ENCODE measurements around the gene PTH1R. TPM values are rescaled to one million over a fixed set of nuclear protein-coding genes. Genes with fewer than 3 reads are reported as not detected.
A peak's percentile ranks its signal among the peaks of the same experiment; 100 is the strongest.

Gene PTH1R
- total RNA-seq, 1 donor from 2014 or later: not detected

DNA sequence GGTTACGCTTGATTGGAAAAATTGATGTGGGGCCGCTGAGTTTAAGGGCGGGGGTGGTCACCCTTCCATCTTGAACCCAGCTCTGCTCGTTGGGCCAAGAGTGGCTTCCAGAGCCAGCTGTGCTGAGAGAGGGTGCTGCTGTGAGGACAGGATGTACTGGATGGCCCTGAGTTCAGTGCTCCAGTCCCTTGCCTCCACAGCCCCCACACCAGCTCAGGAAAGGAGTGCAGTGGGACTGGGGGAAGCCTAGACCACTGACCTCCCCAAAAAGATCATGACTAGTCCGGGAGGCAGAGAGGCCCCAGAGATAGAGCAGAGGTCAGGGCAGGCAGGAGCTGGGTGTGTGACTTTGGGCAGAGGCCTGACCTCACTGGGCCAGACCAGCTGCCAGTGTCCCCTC, 4.0 kb upstream of the PTH1R start:
- Mint-ChIP-seq H3K4me1 (ENCODE audit: low read depth) (peaks cover 5% of the 10 kb centered on the region), H3K4me3 (no peak overlapping the region), H3K27me3 (ENCODE audit: insufficient read depth) (peaks cover 15% of the 10 kb centered on the region), H3K27ac (no peak overlapping the region), H3K9me3 (no peaks in the 10 kb centered on the region), H3K36me3 (ENCODE audit: low read depth) (no peaks in the 10 kb centered on the region)
- no peak for DNase-seq (ENCODE audit: low spot score)
- intact Hi-C loops (cut with micrococcal nuclease): no loop called here

- no peak for DNase-seq (ENCODE audit: low spot score)
- intact Hi-C loops (cut with micrococcal nuclease): no loop called here
- Mint-ChIP-seq H3K36me3 (ENCODE audit: low read depth) (no peaks in the 10 kb centered on the region), H3K4me3 (no peak overlapping the region), H3K27me3 (ENCODE audit: insufficient read depth) (peaks cover 16% of the 10 kb centered on the region), H3K27ac (no peak overlapping the region), H3K9me3 (no peaks in the 10 kb centered on the region), H3K4me1 (ENCODE audit: low read depth) (peaks cover 5% of the 10 kb centered on the region)
Observed at GRCh38 chr3:46874430-46874829, 3.1 kb upstream of the PTH1R start.

- H3K36me3 Mint-ChIP-seq (ENCODE audit: low read depth): no peaks in the 10 kb centered on the region
- intact Hi-C loops (cut with micrococcal nuclease): no loop called here
- no peak for DNase-seq (ENCODE audit: low spot score)
- peaks cover 24% of the 10 kb centered on the region for H3K27me3 Mint-ChIP-seq (ENCODE audit: insufficient read depth)
- H3K27ac Mint-ChIP-seq: no peak overlapping the region
- H3K9me3 Mint-ChIP-seq: no peaks in the 10 kb centered on the region
- no peak overlapping the region for H3K4me3 Mint-ChIP-seq
- H3K4me1 Mint-ChIP-seq (ENCODE audit: low read depth): peaks cover 5% of the 10 kb centered on the region
Observed at GRCh38 chr3:46875560-46875959, 2.0 kb upstream of the PTH1R start.

DNA sequence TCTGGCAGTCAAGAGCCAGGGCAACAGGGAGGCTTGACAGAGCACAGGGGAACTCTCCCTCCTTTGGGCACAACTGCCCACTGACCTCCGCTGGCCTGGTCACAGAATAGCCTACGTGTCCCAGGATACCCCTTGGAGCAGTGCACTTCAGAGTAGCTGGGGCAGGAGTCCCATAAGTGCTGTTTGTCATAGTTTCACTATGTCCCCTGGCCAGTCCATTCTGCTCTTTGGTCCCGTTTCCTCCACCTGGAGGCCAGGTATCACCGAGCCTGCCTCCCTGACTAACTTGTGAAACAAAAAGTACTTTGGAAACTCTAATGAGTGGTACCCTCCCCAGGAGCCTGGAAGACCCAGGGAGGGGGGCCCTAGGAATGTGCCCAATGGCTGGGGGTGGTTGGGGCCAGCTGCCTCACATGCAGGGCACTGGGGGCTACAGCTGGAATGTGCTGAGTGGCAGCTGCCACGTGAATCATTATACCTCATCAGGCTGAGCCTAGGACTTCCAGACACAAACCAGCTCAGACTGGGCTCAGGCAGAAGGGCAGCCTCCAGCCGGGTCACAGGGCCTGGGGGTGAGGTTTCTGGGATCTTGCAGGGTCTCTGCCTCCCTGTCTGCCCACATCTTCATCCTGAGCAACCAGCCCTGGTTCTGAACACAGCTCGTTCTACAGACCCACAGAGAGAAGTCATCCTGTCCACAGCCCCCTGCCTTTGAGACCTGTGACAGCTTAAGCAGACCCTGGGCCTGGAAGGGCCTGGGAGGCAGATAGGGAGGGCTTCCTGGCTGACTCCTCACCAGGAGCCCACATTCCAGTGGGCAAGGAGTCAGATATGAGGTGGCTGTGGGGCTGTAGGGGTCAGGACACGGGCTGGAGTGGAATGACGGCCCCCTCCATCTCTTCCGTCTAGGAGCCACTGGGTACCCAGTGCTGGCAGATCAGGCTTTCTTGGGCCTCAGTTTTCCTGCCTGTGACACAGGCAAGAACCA, 914 bp upstream of the PTH1R start:
- intact Hi-C loops (cut with micrococcal nuclease): no loop called here
- H3K9me3 Mint-ChIP-seq: no peaks in the 10 kb centered on the region
- H3K27me3 Mint-ChIP-seq (ENCODE audit: insufficient read depth): peaks cover 31% of the 10 kb centered on the region
- peaks cover 5% of the 10 kb centered on the region for H3K4me1 Mint-ChIP-seq (ENCODE audit: low read depth)
- H3K4me3 Mint-ChIP-seq: no peak overlapping the region
- no peak overlapping the region for H3K27ac Mint-ChIP-seq
- DNase-seq (ENCODE audit: low spot score): no peak
- no peaks in the 10 kb centered on the region for H3K36me3 Mint-ChIP-seq (ENCODE audit: low read depth)

DNA sequence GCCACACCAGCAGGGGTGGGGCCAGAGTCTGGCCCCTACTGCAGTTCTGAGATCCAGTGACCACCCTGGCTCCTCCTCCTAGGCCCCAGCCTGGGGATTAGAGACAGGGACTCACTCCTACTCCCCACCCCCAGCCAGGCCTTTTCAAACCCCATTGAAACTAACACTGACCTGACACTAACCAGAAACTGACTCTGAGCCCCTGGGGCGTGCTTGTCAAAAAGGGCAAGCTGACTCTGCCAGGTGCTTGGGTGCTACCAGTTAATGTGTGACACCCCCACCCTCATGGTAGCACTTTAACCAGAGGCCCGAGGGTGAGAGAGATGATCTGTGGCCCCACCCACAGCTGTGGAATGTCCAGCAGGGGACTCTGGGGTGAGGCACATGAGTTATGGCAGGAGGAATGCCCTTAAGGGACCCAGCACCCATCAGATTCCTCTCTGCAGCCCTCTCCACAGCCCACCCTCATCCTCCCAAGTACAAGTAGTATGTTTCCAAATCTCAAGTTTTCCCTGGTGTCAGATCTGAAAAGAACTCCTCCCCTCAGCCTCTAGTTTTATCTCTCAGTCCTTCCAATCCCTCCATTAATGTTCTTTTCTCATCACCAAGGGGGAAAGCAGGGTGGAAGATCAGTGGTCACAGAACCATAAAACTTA, 1.4 kb downstream of the PTH1R start:
- H3K27me3 Mint-ChIP-seq (ENCODE audit: insufficient read depth): peaks cover 38% of the 10 kb centered on the region
- H3K4me1 Mint-ChIP-seq (ENCODE audit: low read depth): no peaks in the 10 kb centered on the region
- intact Hi-C loops (cut with micrococcal nuclease): no loop called here
- no peaks in the 10 kb centered on the region for H3K36me3 Mint-ChIP-seq (ENCODE audit: low read depth)
- H3K27ac Mint-ChIP-seq: no peak overlapping the region
- H3K9me3 Mint-ChIP-seq: no peaks in the 10 kb centered on the region
- DNase-seq (ENCODE audit: low spot score): no peak
- no peak overlapping the region for H3K4me3 Mint-ChIP-seq

DNA sequence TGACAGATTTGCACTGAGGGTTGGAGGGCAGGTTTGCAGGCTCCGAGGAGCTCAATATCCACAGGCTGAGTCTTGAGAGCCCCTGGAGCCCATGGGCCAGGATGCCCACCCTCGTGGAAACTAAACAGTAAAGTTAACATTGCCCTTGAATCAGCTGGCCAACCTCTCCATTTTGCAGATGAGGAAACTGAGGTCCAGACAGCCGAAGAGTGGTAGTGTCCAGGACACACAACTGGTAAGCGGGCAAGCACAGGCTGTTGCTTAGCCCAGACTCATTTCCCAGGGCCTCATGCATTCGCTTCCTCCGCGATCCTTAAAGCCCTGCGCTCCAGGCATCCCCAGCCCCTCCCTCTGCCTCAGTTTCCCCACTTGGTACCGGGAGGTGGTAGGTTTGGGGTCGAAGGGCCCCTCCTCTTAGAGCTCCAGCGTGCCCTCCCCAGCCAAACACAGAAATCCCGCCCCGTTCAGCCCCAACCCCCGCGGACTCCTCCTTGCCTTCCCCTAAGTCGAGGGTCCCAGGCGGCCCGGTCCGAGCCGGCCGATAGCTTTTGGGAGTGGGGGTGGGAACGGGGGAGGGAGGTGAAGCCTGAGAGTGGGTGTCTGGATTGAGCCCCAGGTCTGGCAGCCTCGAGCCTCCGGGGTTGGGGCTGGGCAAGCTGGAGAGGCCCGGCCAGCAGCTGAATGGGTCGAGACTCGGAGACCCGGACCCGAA, 3.5 kb downstream of the PTH1R start:
- no peak for DNase-seq (ENCODE audit: low spot score)
- Mint-ChIP-seq H3K27ac (no peak overlapping the region), H3K9me3 (no peaks in the 10 kb centered on the region), H3K4me1 (ENCODE audit: low read depth) (no peaks in the 10 kb centered on the region), H3K4me3 (peak overlapping the region; percentile 6), H3K36me3 (ENCODE audit: low read depth) (no peaks in the 10 kb centered on the region), H3K27me3 (ENCODE audit: insufficient read depth) (peaks cover 53% of the 10 kb centered on the region)
- intact Hi-C loops (cut with micrococcal nuclease): no loop called here

- intact Hi-C loops (cut with micrococcal nuclease): no loop called here
- no peaks in the 10 kb centered on the region for H3K4me1 Mint-ChIP-seq (ENCODE audit: low read depth)
- H3K27ac Mint-ChIP-seq: no peak overlapping the region
- no peak for DNase-seq (ENCODE audit: low spot score)
- H3K27me3 Mint-ChIP-seq (ENCODE audit: insufficient read depth): peaks cover 59% of the 10 kb centered on the region
- H3K9me3 Mint-ChIP-seq: no peaks in the 10 kb centered on the region
- H3K36me3 Mint-ChIP-seq (ENCODE audit: low read depth): no peaks in the 10 kb centered on the region
- H3K4me3 Mint-ChIP-seq: no peak overlapping the region
Observed at GRCh38 chr3:46881596-46882376, 4.3 kb downstream of the PTH1R start.

DNA sequence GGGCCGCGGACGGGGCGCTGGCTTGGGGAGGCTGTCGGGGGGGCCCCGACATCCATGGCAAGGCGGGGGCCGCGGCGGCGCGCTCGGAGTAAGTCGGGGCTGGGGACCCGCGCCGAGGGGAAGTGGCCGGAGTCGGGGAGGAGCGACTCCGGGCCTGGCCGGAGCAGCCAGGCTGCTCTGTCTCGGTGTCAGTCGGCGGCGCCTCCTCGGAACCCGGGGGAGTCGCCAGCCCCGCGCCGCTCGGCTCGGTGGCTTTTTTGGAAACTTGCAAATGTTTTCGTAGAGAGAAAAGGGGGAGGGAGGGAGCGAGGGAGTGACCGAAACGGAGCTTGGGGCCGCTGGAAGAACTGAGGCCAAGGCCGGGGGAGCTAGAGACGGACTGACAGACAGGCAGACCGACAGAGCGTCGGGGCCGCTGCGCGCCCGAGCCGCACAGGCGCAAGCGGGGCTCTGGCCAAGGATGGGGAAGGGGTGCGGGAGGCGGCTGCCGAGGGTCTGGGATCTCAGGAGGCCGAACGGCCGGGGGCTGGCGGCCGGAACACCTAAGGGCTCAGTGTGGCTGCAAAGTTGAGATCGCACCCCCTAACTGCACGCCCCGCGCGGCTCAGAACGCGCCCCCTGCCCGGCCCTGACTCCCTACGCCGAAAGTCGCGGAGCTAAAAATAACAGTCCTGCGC, 5.0 kb downstream of the PTH1R start:
- DNase-seq (ENCODE audit: low spot score): no peak
- intact Hi-C loops (cut with micrococcal nuclease): no loop called here
- Mint-ChIP-seq H3K27me3 (ENCODE audit: insufficient read depth) (peaks cover 64% of the 10 kb centered on the region), H3K36me3 (ENCODE audit: low read depth) (no peaks in the 10 kb centered on the region), H3K4me3 (peak overlapping the region; percentile 42), H3K27ac (no peak overlapping the region), H3K9me3 (no peaks in the 10 kb centered on the region), H3K4me1 (ENCODE audit: low read depth) (no peaks in the 10 kb centered on the region)

- no peak for DNase-seq (ENCODE audit: low spot score)
- Mint-ChIP-seq H3K36me3 (ENCODE audit: low read depth) (no peaks in the 10 kb centered on the region), H3K4me3 (peak overlapping the region; percentile 42), H3K27me3 (ENCODE audit: insufficient read depth) (peaks cover 71% of the 10 kb centered on the region), H3K4me1 (ENCODE audit: low read depth) (no peaks in the 10 kb centered on the region), H3K9me3 (no peaks in the 10 kb centered on the region), H3K27ac (no peak overlapping the region)
- intact Hi-C loops (cut with micrococcal nuclease): no loop called here
Observed at GRCh38 chr3:46883054-46883829, 5.7 kb downstream of the PTH1R start.

DNA sequence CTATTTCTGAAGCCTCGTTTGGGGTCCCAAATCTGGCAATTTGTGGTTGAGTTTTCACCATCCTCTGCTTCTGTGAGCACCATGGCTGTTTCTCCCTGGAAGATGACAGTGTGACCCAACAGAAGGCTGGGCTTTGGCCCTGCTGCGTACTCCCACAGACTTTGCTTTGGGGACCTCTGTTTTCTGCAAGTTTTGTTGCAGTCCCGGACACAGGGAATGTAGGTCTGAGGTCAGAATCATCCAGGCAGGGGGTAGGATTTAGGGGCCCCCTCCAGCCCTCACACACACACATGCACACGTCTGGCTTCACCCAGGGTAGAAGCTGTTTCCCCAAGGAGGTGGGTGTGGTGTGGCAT, 6.3 kb downstream of the PTH1R start:
- H3K4me3 Mint-ChIP-seq: peak overlapping the region; percentile 30
- intact Hi-C loops (cut with micrococcal nuclease): no loop called here
- no peak overlapping the region for H3K27ac Mint-ChIP-seq
- peaks cover 73% of the 10 kb centered on the region for H3K27me3 Mint-ChIP-seq (ENCODE audit: insufficient read depth)
- H3K4me1 Mint-ChIP-seq (ENCODE audit: low read depth): no peaks in the 10 kb centered on the region
- H3K36me3 Mint-ChIP-seq (ENCODE audit: low read depth): no peaks in the 10 kb centered on the region
- no peaks in the 10 kb centered on the region for H3K9me3 Mint-ChIP-seq
- no peak for DNase-seq (ENCODE audit: low spot score)

- Mint-ChIP-seq H3K4me3 (no peak overlapping the region), H3K9me3 (no peaks in the 10 kb centered on the region), H3K27me3 (ENCODE audit: insufficient read depth) (peaks cover 70% of the 10 kb centered on the region), H3K36me3 (ENCODE audit: low read depth) (no peaks in the 10 kb centered on the region), H3K27ac (no peak overlapping the region), H3K4me1 (ENCODE audit: low read depth) (no peaks in the 10 kb centered on the region)
- intact Hi-C loops (cut with micrococcal nuclease): no loop called here
- no peak for DNase-seq (ENCODE audit: low spot score)
Observed at GRCh38 chr3:46884427-46884826, 6.9 kb downstream of the PTH1R start.

Data from activated T-helper 1 cell treated with anti-CD3 and anti-CD28 coated beads, Interleukin-12 subunit alpha, Interleukin-12 subunit beta, Interleukin-2, Interleukin-4 antibody, amounts not matched to agents 30 ng/mL and 10 ng/mL and 1 ng/mL, durations not matched to agents 14 hours and 24 hours and 36 hours (primary cell).